Esophagus squamous epithelium (tissue), 5 donors: Measurements from ENCODE around the gene HES4. TPM values are rescaled to one million over a fixed set of nuclear protein-coding genes. Genes with fewer than 3 reads are reported as not detected.
A peak's percentile ranks its signal among the peaks of the same experiment; 100 is the strongest.
"Not testable (repeated sequence)": the region's sequence is repeated elsewhere in the genome, so short reads cannot be mapped to it uniquely, and the experiment has no call there.

Source experiments
- DNase-seq: peaks from one replicate; lab custom pipeline; 2025; lab: John Stamatoyannopoulos, UW
- H3K27ac ChIP-seq, 4 donors: fragments of 200-600 bp; sonication (generic); one replicate each; pipeline ENCODE4 v1.5.1; 2016 to 2019; ENCODE audit warnings: mild to moderate bottlenecking in 1 of 4
- H3K27me3 ChIP-seq, 4 donors: fragments of 200-600 bp; sonication (generic); 1 replicate in 3 of 4; 2 replicates in 1 of 4; pipeline versions ENCODE4 v1.5.1 to v1.6.0; 2017 to 2021; ENCODE audit warnings: antibody characterized with exemption in 1 of 4
- H3K36me3 ChIP-seq, 3 donors: fragments of 200-600 bp; sonication (generic); one replicate each; pipeline ENCODE4 v1.5.1; 2016 to 2019
- H3K4me1 ChIP-seq, 3 donors: fragments of 200-600 bp; sonication (generic); one replicate each; pipeline ENCODE4 v1.5.1; 2017 to 2019
- H3K4me3 ChIP-seq, 4 donors: fragments of 200-600 bp; sonication (generic); 1 replicate in 3 of 4; 2 replicates in 1 of 4; pipeline ENCODE4 v1.5.1; 2016 to 2019; ENCODE audit warnings: mild to moderate bottlenecking in 2 of 4, moderate library complexity in 1 of 4
- H3K9me3 ChIP-seq, 3 donors: fragments of 200-600 bp; sonication (generic); one replicate each; pipeline ENCODE4 v1.5.1; 2016 to 2019
- CTCF ChIP-seq, 6 experiments: fragments of 450-650 bp in 4 of 6; fragments of 200-600 bp in 2 of 6; sonication (generic) in 2 of 6; IDR thresholded peaks; one replicate each; pipeline ENCODE4 v1.5.1; 2016 to 2019; ENCODE audit warnings: antibody characterized with exemption in 6 of 6, mild to moderate bottlenecking in 4 of 6, moderate library complexity in 4 of 6
- POLR2A ChIP-seq, 4 donors: fragments of 450-650 bp; IDR thresholded peaks; one replicate each; pipeline ENCODE4 v1.6.1; 2017; ENCODE audit warnings: antibody characterized with exemption in 4 of 4, mild to moderate bottlenecking in 4 of 4, moderate library complexity in 3 of 4
- WGBS, 2 donors: methylation state at CpG; one replicate each; pipeline ENCODE4 v1.1.5; 2018; 5-methylcytosine and 5-hydroxymethylcytosine counted together
- intact Hi-C: fragments of 100-400 bp; cut with DNase I; formaldehyde crosslinking; loops from one replicate; pipeline ENCODE4 v1.15.0; 2022
- total RNA-seq, 4 donors: library from RNA; depleted of rRNA; stranded (reverse); fragments of >200 nt; gene quantifications; one replicate each; pipeline ENCODE4 v1.1.0, GENCODE V29; 2016
- donor health status: DM: yes; HTN: yes; CAD: no.

HES4 gene
- total RNA-seq, 4 donors from 2014 or later, result 15.1 to 16.2 (median 15.3) TPM

GRCh38 chr1:978835-979743 is 20.8 kb downstream of the HES4 start:
- no peak for TF ChIP-seq POLR2A (IDR thresholded peaks at IDR 0.05)
- TF ChIP-seq CTCF (IDR thresholded peaks at IDR 0.05), result no peak
- Histone ChIP-seq H3K9me3 (no peaks in the 10 kb centered on the region), H3K27ac (no peak overlapping the region), H3K27me3 (peaks cover 0 to 81% (median 2%) of the 10 kb centered on the region in 4 donors), H3K4me3 (no peak overlapping the region), H3K4me1 (peaks cover 8 to 40% (median 13%) of the 10 kb centered on the region in 3 donors), H3K36me3 (peaks cover 0 to 14% (median 0%) of the 10 kb centered on the region in 3 donors)
- DNase-seq, result no peak
- WGBS, 2 donors, result 78% methylated on average over 14 of the region's 60 CpGs; no CpG with 5 or more reads in 1 of the 2 donors
- intact Hi-C loops, result no loop called here

GRCh38 chr1:978069-978834 is 21.6 kb downstream of the HES4 start:
- Histone ChIP-seq H3K27ac (no peak overlapping the region), H3K4me3 (no peak overlapping the region), H3K27me3 (peaks cover 0 to 81% (median 2%) of the 10 kb centered on the region in 4 donors), H3K4me1 (peaks cover 8 to 35% (median 13%) of the 10 kb centered on the region in 3 donors), H3K36me3 (peaks cover 0 to 22% (median 0%) of the 10 kb centered on the region in 3 donors), H3K9me3 (no peaks in the 10 kb centered on the region)
- TF ChIP-seq POLR2A (IDR thresholded peaks at IDR 0.05) (no peak), CTCF (IDR thresholded peaks at IDR 0.05) (no peak)
- WGBS, 2 donors, result 73 to 76% methylated on average over 12 to 18 of the region's 44 CpGs
- intact Hi-C loops, result no loop called here
- DNase-seq, result no peak

- H3K27ac ChIP-seq, DNase-seq, H3K9me3 ChIP-seq, intact Hi-C loops: not testable (repeated sequence)
- Histone ChIP-seq H3K4me1 (peaks cover 9 to 40% (median 13%) of the 10 kb centered on the region in 3 donors), H3K4me3 (peak overlapping the region in 1 of 4 donors; percentile 44), H3K27me3 (peaks cover 0 to 81% (median 2%) of the 10 kb centered on the region in 4 donors), H3K36me3 (peaks cover 0 to 36% (median 0%) of the 10 kb centered on the region in 3 donors)
- no CpG with 5 or more reads among the region's 39 CpGs for WGBS, 2 donors
Observed at GRCh38 chr1:976791-977190, 23.1 kb downstream of the HES4 start.

- Histone ChIP-seq H3K36me3 (peaks cover 0 to 36% (median 0%) of the 10 kb centered on the region in 3 donors), H3K4me3 (peak overlapping the region; percentile 22 to 60 (median 38)), H3K4me1 (peaks cover 13 to 47% (median 16%) of the 10 kb centered on the region in 3 donors), H3K27me3 (peaks cover 0 to 81% (median 2%) of the 10 kb centered on the region in 4 donors), H3K27ac (peak overlapping the region; percentile 54 to 87 (median 74)), H3K9me3 (no peaks in the 10 kb centered on the region)
- intact Hi-C loops, result no loop called here
- DNase-seq, result no peak
- peak in 5 of 6 experiments; percentile 36 to 89 (median 66) for TF ChIP-seq CTCF (IDR thresholded peaks at IDR 0.05)
- peak in 1 of 4 donors; percentile 11 for TF ChIP-seq POLR2A (IDR thresholded peaks at IDR 0.05)
- WGBS, 2 donors, result 14% methylated on average over 2 of the region's 40 CpGs; no CpG with 5 or more reads in 1 of the 2 donors
Observed at GRCh38 chr1:975896-976683, 23.8 kb downstream of the HES4 start.

- intact Hi-C loops, result no loop called here
- Histone ChIP-seq H3K27ac (peak overlapping the region in 3 of 4 donors; percentile 73 to 87 (median 74)), H3K36me3 (peaks cover 0 to 36% (median 0%) of the 10 kb centered on the region in 3 donors), H3K4me3 (no peak overlapping the region), H3K4me1 (peaks cover 19 to 48% (median 20%) of the 10 kb centered on the region in 3 donors), H3K27me3 (peaks cover 0 to 81% (median 5%) of the 10 kb centered on the region in 4 donors), H3K9me3 (no peaks in the 10 kb centered on the region)
- TF ChIP-seq POLR2A (IDR thresholded peaks at IDR 0.05), result no peak
- no peak for TF ChIP-seq CTCF (IDR thresholded peaks at IDR 0.05)
- DNase-seq, result no peak
- WGBS, 2 donors, result 29 to 60% methylated on average over 1 of the region's 9 CpGs
Observed at GRCh38 chr1:975365-975764, 24.5 kb downstream of the HES4 start.
